ENCODE measurements around the gene SETD2. TPM values are rescaled to one million over a fixed set of nuclear protein-coding genes. Genes with fewer than 3 reads are reported as not detected.

SETD2 gene
- total and polyA plus RNA-seq, 9 of the 15 experiments (the other 6 are each of a cell fraction or from before 2014, with no cell fraction given): 8.2 to 44.0 (median 33.6) TPM

GRCh38 chr3:46987743-46988401 lies 176.0 kb downstream of the SETD2 start (continued):
- TF ChIP-seq GTF2F1 (IDR thresholded peaks at IDR 0.05; ENCODE audit: low read depth, low read length): peak; percentile 26; the same call in 1 of the 2 replicates
- TF ChIP-seq ZC3H4 (CRISPR knock-in tag; IDR thresholded peaks at IDR 0.05; ENCODE audit: borderline replicate concordance): 0 out of 2 replicates have a peak, but pooled peaks have one; percentile 61
- TF ChIP-seq PRPF4 (IDR thresholded peaks at IDR 0.05; ENCODE audit: insufficient read depth, low read depth, low read length, poor library complexity, severe bottlenecking): peak; percentile 82
- TF ChIP-seq POLR3G (IDR thresholded peaks at IDR 0.05; ENCODE audit: extremely low read depth, insufficient read length, insufficient replicate concordance): no peak
- TF ChIP-seq, protein P1, sequence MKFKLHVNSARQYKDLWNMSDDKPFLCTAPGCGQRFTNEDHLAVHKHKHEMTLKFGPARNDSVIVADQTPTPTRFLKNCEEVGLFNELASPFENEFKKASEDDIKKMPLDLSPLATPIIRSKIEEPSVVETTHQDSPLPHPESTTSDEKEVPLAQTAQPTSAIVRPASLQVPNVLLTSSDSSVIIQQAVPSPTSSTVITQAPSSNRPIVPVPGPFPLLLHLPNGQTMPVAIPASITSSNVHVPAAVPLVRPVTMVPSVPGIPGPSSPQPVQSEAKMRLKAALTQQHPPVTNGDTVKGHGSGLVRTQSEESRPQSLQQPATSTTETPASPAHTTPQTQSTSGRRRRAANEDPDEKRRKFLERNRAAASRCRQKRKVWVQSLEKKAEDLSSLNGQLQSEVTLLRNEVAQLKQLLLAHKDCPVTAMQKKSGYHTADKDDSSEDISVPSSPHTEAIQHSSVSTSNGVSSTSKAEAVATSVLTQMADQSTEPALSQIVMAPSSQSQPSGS (CRISPR knock-in tag; IDR thresholded peaks at IDR 0.05): no peak
- TF ChIP-seq ZHX1 (conservative IDR thresholded peaks at IDR 0.05; ENCODE audit: low read length): peak; percentile 28; the same call in 1 of the 2 replicates
- peak; percentile 62 for TF ChIP-seq CXXC5 (CRISPR knock-in tag; IDR thresholded peaks at IDR 0.05)
- TF ChIP-seq ZNF785 (CRISPR knock-in tag; IDR thresholded peaks at IDR 0.05): no peak
- TF ChIP-seq KDM1A (IDR thresholded peaks at IDR 0.05): peak in 1 of 2 experiments; percentile 71; a peak in 2 of 4 replicates
- no peak for TF ChIP-seq CHAMP1 (IDR thresholded peaks at IDR 0.05)
- TF ChIP-seq TAL1 (IDR thresholded peaks at IDR 0.05): peak; percentile 18; the same call in 1 of the 2 replicates
- TF ChIP-seq RBM22 (IDR thresholded peaks at IDR 0.05; ENCODE audit: low read depth, low read length, poor library complexity, severe bottlenecking): peak; percentile 91
- peak; percentile 34; the same call in 1 of the 2 replicates for TF ChIP-seq L3MBTL2 (IDR thresholded peaks at IDR 0.05)
- TF ChIP-seq TARDBP (IDR thresholded peaks at IDR 0.05): peak; percentile 24; the same call in 1 of the 2 replicates
- peak; percentile 99 for TF ChIP-seq HMGN3 (IDR thresholded peaks at IDR 0.05; ENCODE audit: borderline replicate concordance, extremely low read depth, insufficient read length, low read depth, low read length)
- TF ChIP-seq ETV5 (CRISPR knock-in tag; IDR thresholded peaks at IDR 0.05; ENCODE audit: low read depth): peak; percentile 97
- no peak for TF ChIP-seq MYBL2 (IDR thresholded peaks at IDR 0.05; ENCODE audit: low read depth)
- TF ChIP-seq MYBL2 (CRISPR knock-in tag; IDR thresholded peaks at IDR 0.05; ENCODE audit: borderline replicate concordance): no peak
